GM13976 (cell line): ENCODE data around the gene AMBP.

Source experiments
- DNase-seq: peaks from one replicate; pipeline ENCODE4 v3.0.0; 2012; ENCODE audit warnings: low spot score
- in situ Hi-C: fragments of 300-500 bp; cut with MboI; formaldehyde crosslinking; loops from one replicate; pipeline ENCODE4 v1.12.0; 2022; ENCODE audit warnings: low sequenced_read_pairs, mixed read lengths, inconsistent platforms; ENCODE audit not compliant: unreplicated experiment
- TF ChIP-seq, protein P1 (sequence below): IDR thresholded peaks from 2 replicates; pipeline ENCODE4 v1.5.1; 2012; ENCODE audit warnings: borderline replicate concordance, mild to moderate bottlenecking; ENCODE audit not compliant: insufficient read depth; ENCODE audit errors: extremely low read depth, missing control alignments, control extremely low read depth

The AMBP gene

GRCh38 chr9:114080773-114081440 lies 2.8 kb upstream of the AMBP start:
- in situ Hi-C loops = no loop called here
- TF ChIP-seq, protein P1, sequence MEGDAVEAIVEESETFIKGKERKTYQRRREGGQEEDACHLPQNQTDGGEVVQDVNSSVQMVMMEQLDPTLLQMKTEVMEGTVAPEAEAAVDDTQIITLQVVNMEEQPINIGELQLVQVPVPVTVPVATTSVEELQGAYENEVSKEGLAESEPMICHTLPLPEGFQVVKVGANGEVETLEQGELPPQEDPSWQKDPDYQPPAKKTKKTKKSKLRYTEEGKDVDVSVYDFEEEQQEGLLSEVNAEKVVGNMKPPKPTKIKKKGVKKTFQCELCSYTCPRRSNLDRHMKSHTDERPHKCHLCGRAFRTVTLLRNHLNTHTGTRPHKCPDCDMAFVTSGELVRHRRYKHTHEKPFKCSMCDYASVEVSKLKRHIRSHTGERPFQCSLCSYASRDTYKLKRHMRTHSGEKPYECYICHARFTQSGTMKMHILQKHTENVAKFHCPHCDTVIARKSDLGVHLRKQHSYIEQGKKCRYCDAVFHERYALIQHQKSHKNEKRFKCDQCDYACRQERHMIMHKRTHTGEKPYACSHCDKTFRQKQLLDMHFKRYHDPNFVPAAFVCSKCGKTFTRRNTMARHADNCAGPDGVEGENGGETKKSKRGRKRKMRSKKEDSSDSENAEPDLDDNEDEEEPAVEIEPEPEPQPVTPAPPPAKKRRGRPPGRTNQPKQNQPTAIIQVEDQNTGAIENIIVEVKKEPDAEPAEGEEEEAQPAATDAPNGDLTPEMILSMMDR = no peak
- no peak for DNase-seq

DNA sequence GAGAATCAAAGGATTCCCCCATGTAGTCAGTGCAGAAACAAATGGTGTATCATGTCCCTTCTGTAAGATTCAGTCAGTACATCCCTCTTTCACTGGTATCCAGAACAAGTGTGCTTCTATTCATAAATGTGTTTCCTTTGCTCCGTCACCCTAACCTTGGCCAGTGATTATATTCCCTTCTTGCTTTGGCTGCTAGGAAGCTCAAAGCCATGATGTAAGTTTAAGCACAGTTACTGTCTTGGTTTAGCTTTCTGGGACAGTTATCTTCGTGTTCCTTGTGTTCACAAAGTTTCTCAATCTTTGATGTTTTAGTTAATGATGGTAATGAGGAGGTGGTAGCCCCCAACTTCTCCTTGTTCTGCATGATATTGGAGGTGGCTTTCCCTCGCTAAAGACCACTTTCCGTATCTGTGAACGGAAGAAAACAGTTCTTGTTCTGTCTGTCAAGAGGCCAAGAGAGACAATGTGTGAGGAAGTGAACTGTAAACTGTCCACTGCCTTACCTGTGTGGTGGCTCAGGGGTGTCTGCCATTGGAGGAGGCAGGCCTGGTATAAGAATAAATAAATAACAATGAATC lies 2.2 kb upstream of the AMBP start:
- no peak for DNase-seq
- in situ Hi-C loops = no loop called here
- TF ChIP-seq, protein P1 = no peak

- TF ChIP-seq, protein P1 = no peak
- in situ Hi-C loops = no loop called here
- no peak for DNase-seq
These were observed 669 bp upstream of the AMBP start for GRCh38 chr9:114078781-114079156.

DNA sequence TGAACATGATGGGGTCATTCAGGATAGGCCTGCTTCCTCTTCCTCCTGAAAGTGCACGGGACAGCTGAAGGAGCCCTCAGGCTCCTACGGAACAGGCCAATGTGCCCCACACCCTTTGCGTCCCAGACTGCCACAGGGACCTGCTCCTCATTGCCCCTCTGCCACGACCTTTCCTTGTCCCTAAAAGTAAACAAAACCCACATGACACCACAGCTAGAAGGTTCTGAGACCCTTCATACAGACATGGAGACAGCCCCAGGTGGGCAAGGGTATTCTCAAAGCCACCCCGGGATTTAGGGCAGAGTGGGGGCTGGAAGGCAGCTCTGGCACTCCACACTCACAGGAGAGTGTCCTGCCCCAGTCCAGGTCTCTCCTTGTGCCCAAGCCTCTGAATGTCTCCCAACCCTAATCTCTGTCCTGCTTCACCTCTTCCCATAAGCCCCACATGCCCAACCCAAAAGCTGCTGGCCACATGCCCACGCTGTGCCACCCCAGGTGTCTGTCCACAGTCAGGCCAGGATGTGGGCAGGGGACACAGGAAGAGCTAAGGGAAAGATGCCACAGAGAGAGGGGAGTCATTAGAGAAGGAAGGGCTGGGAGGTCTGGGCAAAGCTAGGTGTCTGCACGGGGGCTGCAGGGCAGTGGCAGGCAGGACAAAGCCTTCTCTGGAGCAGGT lies 800 bp downstream of the AMBP start:
- in situ Hi-C loops = no loop called here

GRCh38 chr9:114076237-114077161 lies 1.6 kb downstream of the AMBP start:
- in situ Hi-C loops = no loop called here
- TF ChIP-seq, protein P1 = no peak
- DNase-seq = no peak

More for the DNA sequence above, 800 bp downstream of the AMBP start:
- DNase-seq = no peak
- TF ChIP-seq, protein P1 = no peak

DNA sequence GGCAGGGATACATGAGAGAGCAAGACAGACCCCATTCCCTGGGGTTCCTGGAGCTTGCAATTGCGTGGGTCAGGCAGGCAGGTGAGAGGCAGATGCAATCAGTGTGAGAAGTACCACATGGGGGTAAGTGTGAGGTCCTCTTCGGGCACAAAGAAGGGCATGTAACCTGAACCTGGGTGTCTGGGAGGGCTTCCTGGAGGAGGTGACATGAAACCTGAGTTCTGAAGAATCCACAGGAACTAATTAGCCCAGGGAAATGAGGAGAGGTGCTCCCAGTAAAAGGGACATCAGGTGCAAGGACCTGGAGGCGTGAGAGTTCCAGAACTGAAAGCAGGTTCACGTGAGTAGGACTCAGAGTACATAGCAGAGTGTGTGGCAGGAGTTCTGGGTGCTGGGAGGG lies 2.5 kb downstream of the AMBP start:
- TF ChIP-seq, protein P1 = no peak
- no peak for DNase-seq
- in situ Hi-C loops = no loop called here
